Naive thymus-derived CD4-positive, alpha-beta T cell (primary cell): ENCODE results near the gene PRR11. TPM values are rescaled to one million over a fixed set of nuclear protein-coding genes. Genes with fewer than 3 reads are reported as not detected.

Experiments
- ATAC-seq: fragments of 150-1000 bp; cut with Tn5 transposase; 2 replicates; pipeline ENCODE4 v1.10.0; 2021; ENCODE audit warnings: mild to moderate bottlenecking, moderate library complexity
- CTCF ChIA-PET: fragments of 350-600 bp; sonication (Branson Sonifier 250); formaldehyde crosslinking; loops from one replicate; lab custom pipeline; 2021; ENCODE audit warnings: antibody characterized with exemption; lab: Charles Lee
- POLR2A ChIA-PET: fragments of 350-600 bp; sonication (Branson Sonifier 250); formaldehyde crosslinking; loops from one replicate; lab custom pipeline; 2021; ENCODE audit warnings: antibody characterized with exemption, inconsistent platforms; lab: Charles Lee
- DNase-seq, 9 donors: peaks; one replicate each; pipeline versions ENCODE4 v3.0.0 to v3.0.0-alpha.2; 2020 to 2022; ENCODE audit warnings: mixed read lengths in 1 of 9
- H3K27ac ChIP-seq: one replicate; pipeline ENCODE4 v1.7.0; 2013; ENCODE audit warnings: mild to moderate bottlenecking, low read depth, low read length, moderate library complexity
- H3K27me3 ChIP-seq, 2 donors: one replicate each; pipeline ENCODE4 v1.7.0; 2013; ENCODE audit warnings: low read length in 2 of 2, mild to moderate bottlenecking in 2 of 2, moderate library complexity in 2 of 2; ENCODE audit not compliant: control insufficient read depth in 2 of 2, insufficient read depth in 2 of 2
- H3K36me3 ChIP-seq, 3 experiments: 1 replicate in 2 of 3; 2 replicates in 1 of 3; pipeline ENCODE4 v1.7.0; 2013; ENCODE audit warnings: low read length in 3 of 3, mild to moderate bottlenecking in 3 of 3, moderate library complexity in 1 of 3; ENCODE audit not compliant: insufficient read depth in 3 of 3, control insufficient read depth in 2 of 3
- H3K4me1 ChIP-seq, 2 donors: one replicate each; pipeline ENCODE4 v1.7.0; 2013; ENCODE audit warnings: low read length in 2 of 2, mild to moderate bottlenecking in 2 of 2, moderate library complexity in 1 of 2; ENCODE audit not compliant: control insufficient read depth in 2 of 2, insufficient read depth in 2 of 2
- H3K4me3 ChIP-seq: 2 replicates; pipeline ENCODE4 v1.7.0; 2013; ENCODE audit warnings: mild to moderate bottlenecking, low read length
- H3K9me3 ChIP-seq, 3 experiments: 1 replicate in 2 of 3; 2 replicates in 1 of 3; pipeline ENCODE4 v1.7.0; 2013; ENCODE audit warnings: low read length in 3 of 3; ENCODE audit not compliant: control insufficient read depth in 2 of 3
- H3K27ac Mint-ChIP-seq, 9 donors: one replicate each; pipeline ENCODE4 v1.8.0; 2020 to 2022; ENCODE audit warnings: mixed read lengths in 9 of 9, mild to moderate bottlenecking in 8 of 9, moderate library complexity in 5 of 9, inconsistent platforms in 2 of 9
- H3K27me3 Mint-ChIP-seq, 5 donors: one replicate each; pipeline ENCODE4 v1.8.0; 2021 to 2022; ENCODE audit warnings: mixed read lengths in 5 of 5, mild to moderate bottlenecking in 1 of 5
- H3K36me3 Mint-ChIP-seq, 5 donors: one replicate each; pipeline ENCODE4 v1.8.0; 2020 to 2022; ENCODE audit warnings: mixed read lengths in 5 of 5, mild to moderate bottlenecking in 3 of 5, inconsistent platforms in 1 of 5
- H3K4me1 Mint-ChIP-seq, 7 donors: one replicate each; pipeline ENCODE4 v1.8.0; 2020 to 2022; ENCODE audit warnings: mixed read lengths in 7 of 7, mild to moderate bottlenecking in 3 of 7, inconsistent platforms in 1 of 7
- H3K4me3 Mint-ChIP-seq, 10 donors: one replicate each; pipeline ENCODE4 v1.8.0; 2020 to 2022; ENCODE audit warnings: mild to moderate bottlenecking in 10 of 10, mixed read lengths in 10 of 10, moderate library complexity in 6 of 10, inconsistent platforms in 2 of 10
- H3K9me3 Mint-ChIP-seq, 11 donors: one replicate each; pipeline ENCODE4 v1.8.0; 2020 to 2022; ENCODE audit warnings: mixed read lengths in 11 of 11, mild to moderate bottlenecking in 4 of 11, inconsistent platforms in 1 of 11, moderate library complexity in 1 of 11
- intact Hi-C, 2 donors: fragments of 100-400 bp; cut with micrococcal nuclease; formaldehyde crosslinking; loops; one replicate each; pipeline ENCODE4 v1.15.1; 2023
- microRNA-seq: library from miRNA; unstranded; fragments of <30 nt; microRNA quantifications from one replicate; pipeline ENCODE4 v1.2.0, GENCODE V29; 2022; ENCODE audit warnings: borderline microRNAs expressed
- polyA plus RNA-seq, 2 donors: library from polyadenylated mRNA; unstranded; fragments of 300-500 nt; fragmentation: Illumina TruSeq; gene quantifications; one replicate each; pipeline ENCODE4 v1.2.3, GENCODE V29; 2021
- total RNA-seq, 6 experiments: library from RNA in 5 of 6; stranded (reverse) in 5 of 6; gene quantifications; 1 replicate in 5 of 6; 2 replicates in 1 of 6; pipeline ENCODE4 v1.2.3 and lab custom pipeline; 2021 to 2026

Gene PRR11
- total and polyA plus RNA-seq, 7 experiments from 2014 or later: 0.07 to 41.9 (median 0.62) TPM

DNA sequence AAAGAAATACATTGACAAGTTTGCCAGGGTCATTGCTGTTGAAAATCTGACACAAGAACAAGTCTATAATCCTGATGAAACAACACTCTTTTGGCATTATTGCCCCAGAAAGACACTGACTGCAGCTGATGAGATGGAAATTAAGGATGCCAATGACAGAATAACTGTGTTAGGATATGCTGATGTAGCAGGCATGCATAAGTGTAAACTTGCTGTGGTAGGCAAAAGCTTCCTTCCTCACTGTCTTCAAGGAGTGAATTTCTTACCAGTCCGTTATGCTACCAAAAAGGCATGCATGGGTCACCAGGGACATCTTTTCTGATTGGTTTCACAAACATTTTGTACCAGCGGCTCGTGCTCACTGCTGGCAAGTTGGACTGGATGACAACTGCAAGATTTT lies 75.2 kb downstream of the PRR11 start:
- no peak overlapping the region for H3K27ac Mint-ChIP-seq
- intact Hi-C loops: no loop called here
- DNase-seq (no peak), ATAC-seq (no peak)
- H3K4me3 Mint-ChIP-seq: no peak overlapping the region
- no peaks in the 10 kb centered on the region for H3K9me3 Mint-ChIP-seq
- Histone ChIP-seq H3K27ac (no peak overlapping the region), H3K36me3 (no peaks in the 10 kb centered on the region), H3K9me3 (no peaks in the 10 kb centered on the region), H3K4me1 (no peaks in the 10 kb centered on the region), H3K27me3 (no peaks in the 10 kb centered on the region), H3K4me3 (no peak overlapping the region)
- peaks cover 0 to 9% (median 5%) of the 10 kb centered on the region in 7 donors for H3K4me1 Mint-ChIP-seq
- ChIA-PET CTCF (no interaction called here), POLR2A (no interaction called here)
- no peaks in the 10 kb centered on the region for H3K36me3 Mint-ChIP-seq
- H3K27me3 Mint-ChIP-seq: no peaks in the 10 kb centered on the region

GRCh38 chr17:59234631-59235030 lies 79.1 kb downstream of the PRR11 start:
- H3K4me3 Mint-ChIP-seq: no peak overlapping the region
- POLR2A ChIA-PET: no interaction called here
- DNase-seq: no peak
- Histone ChIP-seq H3K9me3 (no peaks in the 10 kb centered on the region), H3K27ac (no peak overlapping the region), H3K27me3 (no peaks in the 10 kb centered on the region), H3K4me3 (no peak overlapping the region), H3K36me3 (no peaks in the 10 kb centered on the region), H3K4me1 (no peaks in the 10 kb centered on the region)
- peak overlapping the region in 1 of 9 donors; percentile 14 for H3K27ac Mint-ChIP-seq
- H3K27me3 Mint-ChIP-seq: no peaks in the 10 kb centered on the region
- ATAC-seq: no peak
- no peaks in the 10 kb centered on the region for H3K9me3 Mint-ChIP-seq
- CTCF ChIA-PET: no interaction called here
- intact Hi-C loops: no loop called here
- no peaks in the 10 kb centered on the region for H3K36me3 Mint-ChIP-seq
- H3K4me1 Mint-ChIP-seq: peaks cover 0 to 9% (median 5%) of the 10 kb centered on the region in 7 donors

DNA sequence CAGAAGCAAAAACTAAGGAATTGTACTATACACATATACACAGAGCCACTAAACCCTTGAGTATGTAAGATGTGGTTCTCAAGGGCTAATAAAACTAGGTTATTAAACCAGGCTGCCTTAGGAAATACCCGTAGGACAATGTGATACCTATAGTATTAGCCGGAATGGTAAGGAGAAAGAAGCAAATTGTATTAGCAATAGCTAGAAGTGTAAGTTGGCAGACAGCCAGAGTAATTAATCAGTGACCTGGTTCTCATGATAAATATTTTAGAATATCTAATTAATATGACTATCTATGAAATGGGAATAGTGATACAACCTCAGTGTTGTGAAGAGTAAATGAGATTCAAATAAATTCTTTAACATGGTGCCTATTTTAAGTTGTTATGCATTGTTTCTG lies 83.4 kb downstream of the PRR11 start:
- Histone ChIP-seq H3K27me3 (no peaks in the 10 kb centered on the region), H3K4me3 (no peak overlapping the region), H3K27ac (no peak overlapping the region), H3K36me3 (no peaks in the 10 kb centered on the region), H3K4me1 (no peaks in the 10 kb centered on the region), H3K9me3 (no peaks in the 10 kb centered on the region)
- H3K36me3 Mint-ChIP-seq: peaks cover 0 to 4% (median 0%) of the 10 kb centered on the region in 5 donors
- no peaks in the 10 kb centered on the region for H3K27me3 Mint-ChIP-seq
- DNase-seq (no peak), ATAC-seq (no peak)
- no peak overlapping the region for H3K27ac Mint-ChIP-seq
- CTCF ChIA-PET: interaction anchor here (0.7 kb wide), 1 partner anchor 704 kb away, joined by 3 read pairs; no protein-coding TSS in a partner anchor
- H3K4me3 Mint-ChIP-seq: no peak overlapping the region
- POLR2A ChIA-PET: no interaction called here
- no peaks in the 10 kb centered on the region for H3K9me3 Mint-ChIP-seq
- no peaks in the 10 kb centered on the region for H3K4me1 Mint-ChIP-seq
- intact Hi-C loops: no loop called here

DNA sequence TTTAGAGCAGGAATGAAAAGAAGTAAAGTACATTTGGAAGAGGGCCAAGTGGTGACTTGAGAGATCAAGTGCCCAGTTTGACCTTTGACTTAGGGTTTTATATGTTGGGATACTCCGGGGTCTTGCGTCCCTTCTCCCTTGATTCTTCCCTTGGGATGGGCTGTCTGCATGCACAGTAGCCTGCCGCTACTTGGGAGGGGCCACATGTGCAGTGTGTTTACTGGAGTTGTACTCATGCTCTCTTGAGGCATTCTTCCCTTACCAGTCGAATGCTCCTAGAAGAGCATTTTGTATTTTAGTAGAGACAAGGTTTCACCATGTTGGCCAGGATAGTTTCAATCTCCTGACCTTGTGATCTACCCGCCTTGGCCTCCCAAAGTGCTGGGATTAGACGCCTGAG lies 88.5 kb downstream of the PRR11 start:
- no peak overlapping the region for H3K27ac ChIP-seq
- H3K4me1 Mint-ChIP-seq: no peaks in the 10 kb centered on the region
- ChIA-PET CTCF (no interaction called here), POLR2A (no interaction called here)
- DNase-seq: no peak
- H3K27me3 Mint-ChIP-seq: no peaks in the 10 kb centered on the region
- H3K27me3 ChIP-seq: no peaks in the 10 kb centered on the region
- H3K36me3 ChIP-seq: no peaks in the 10 kb centered on the region
- no peaks in the 10 kb centered on the region for H3K9me3 ChIP-seq
- H3K4me3 Mint-ChIP-seq: no peak overlapping the region
- ATAC-seq: no peak
- peaks cover 0 to 10% (median 10%) of the 10 kb centered on the region in 5 donors for H3K36me3 Mint-ChIP-seq
- no peak overlapping the region for H3K4me3 ChIP-seq
- intact Hi-C loops: no loop called here
- no peaks in the 10 kb centered on the region for H3K4me1 ChIP-seq
- H3K9me3 Mint-ChIP-seq: no peaks in the 10 kb centered on the region
- no peak overlapping the region for H3K27ac Mint-ChIP-seq

Small RNA genes within 50 kb of the gene (microRNA-seq; reads per million reads assigned to microRNA genes)
- gene MIR301A (8.8 reads per million, percentile 17 among the genes with 10 or more reads in this experiment), gene MIR454 (637 reads per million, percentile 78 among the genes with 10 or more reads in this experiment)

Other genes starting within 250 kb of the PRR11 start
- gene TRIM37, start 48.9 kb upstream of the PRR11 start, total RNA-seq: 10 to 100 TPM; 13.1 to 25.2 (median 22.4) TPM
- gene TRIM37, start 48.9 kb upstream of the PRR11 start, polyA plus RNA-seq: 1 to 10 TPM; 6.7 to 8.6 TPM
- gene SKA2, start 560 bp upstream of the PRR11 start, total RNA-seq: 10 to 100 TPM; 11.0 to 58.1 (median 13.5) TPM
- 10 to 100 TPM; 40.4 to 48.7 TPM for gene SKA2, start 560 bp upstream of the PRR11 start, polyA plus RNA-seq
- 10 to 100 TPM in 4 of 5 experiments, 1 to 10 TPM in 1; 8.3 to 21.9 (median 19.2) TPM for gene SMG8, start 54.3 kb downstream of the PRR11 start, total RNA-seq
- gene SMG8, start 54.3 kb downstream of the PRR11 start, polyA plus RNA-seq: 10 to 100 TPM; 14.8 to 19.1 TPM
- gene GDPD1, start 64.8 kb downstream of the PRR11 start, total RNA-seq: 1 to 10 TPM; 2.4 to 6.0 (median 3.8) TPM
- gene GDPD1, start 64.8 kb downstream of the PRR11 start, polyA plus RNA-seq: 1 to 10 TPM in 1 of 2 donors, under 1 TPM in 1; 0.85 to 5.2 TPM
- 10 to 100 TPM; 10.6 to 52.0 (median 46.8) TPM for gene YPEL2, start 175.9 kb downstream of the PRR11 start, total RNA-seq
- gene YPEL2, start 175.9 kb downstream of the PRR11 start, polyA plus RNA-seq: 10 to 100 TPM; 17.7 to 25.1 TPM